Heart right ventricle (tissue), 16 donors: ENCODE data around the gene PPP4R4. TPM values are rescaled to one million over a fixed set of nuclear protein-coding genes. Genes with fewer than 3 reads are reported as not detected.

Source experiments
- ATAC-seq, 8 donors: fragments of 200-7000 bp; cut with Tn5 transposase; one replicate each; pipeline ENCODE4 v1.9.1; 2020; ENCODE audit warnings: mild to moderate bottlenecking in 8 of 8, moderate library complexity in 8 of 8, moderate number of reproducible peaks in 1 of 8
- DNase-seq, 2 donors: peaks; one replicate each; pipeline ENCODE4 v3.0.0-alpha.2; 2020
- H3K27ac ChIP-seq, 10 donors: fragments of 200-600 bp; sonication (generic) in 2 of 10; one replicate each; pipeline versions ENCODE4 v1.5.0 to v1.8.0; 2020 to 2022; ENCODE audit warnings: mild to moderate bottlenecking in 3 of 10
- H3K27me3 ChIP-seq, 7 donors: fragments of 200-600 bp; one replicate each; pipeline ENCODE4 v1.8.0; 2021 to 2022; ENCODE audit warnings: mild to moderate bottlenecking in 2 of 7
- H3K36me3 ChIP-seq, 9 donors: fragments of 200-600 bp; sonication (generic) in 1 of 9; one replicate each; pipeline versions ENCODE4 v1.5.0 to v1.8.0; 2020 to 2022; ENCODE audit warnings: mild to moderate bottlenecking in 2 of 9
- H3K4me1 ChIP-seq, 9 donors: fragments of 200-600 bp; sonication (generic) in 1 of 9; one replicate each; pipeline versions ENCODE4 v1.5.0 to v1.8.0; 2020 to 2022; ENCODE audit warnings: mild to moderate bottlenecking in 4 of 9
- H3K4me3 ChIP-seq, 10 donors: fragments of 200-600 bp; sonication (generic) in 2 of 10; one replicate each; pipeline versions ENCODE4 v1.5.0 to v1.8.0; 2020 to 2022; ENCODE audit warnings: mild to moderate bottlenecking in 7 of 10, moderate library complexity in 2 of 10
- H3K9me3 ChIP-seq, 11 donors: fragments of 200-600 bp in 10 of 11; sonication (generic) in 2 of 11; one replicate each; pipeline versions ENCODE4 v1.5.0 to v1.8.0; 2013 to 2022; ENCODE audit warnings: mild to moderate bottlenecking in 2 of 11, control low read depth in 1 of 11, moderate library complexity in 1 of 11
- WGBS, 2 donors: extraction: QIAGEN DNeasy Blood & Tissue Kit; methylation state at CpG; one replicate each; pipeline ENCODE4 v1.1.7; 2013; ENCODE audit warnings: inconsistent platforms in 1 of 2; 5-methylcytosine and 5-hydroxymethylcytosine counted together
- intact Hi-C, 10 donors: fragments of 100-400 bp; cut with DNase I; formaldehyde crosslinking; loops; one replicate each; pipeline versions ENCODE4 v1.11.1 to v1.14.2; 2022
- polyA plus RNA-seq, 2 donors: library from polyadenylated mRNA; stranded (reverse); fragments of 200-250 nt; gene quantifications; one replicate each; pipeline ENCODE4 v1.2.3, GENCODE V29; 2013
- total RNA-seq, 10 donors: library from RNA; stranded (reverse); fragmentation: NEBNext Ultra II Directional in 3 of 10; extraction: Animal tissue kit (Norgen Biotek cat#: 25700) in 3 of 10; gene quantifications; one replicate each; pipeline versions ENCODE4 v1.2.1 to v1.2.4, GENCODE V29; 2021 to 2023
- TF ChIP-seq, protein P1 (sequence below), 9 donors: fragments of 200-600 bp; sonication (generic) in 2 of 9; IDR thresholded peaks; one replicate each; pipeline versions ENCODE4 v1.5.0 to v1.8.0; 2021 to 2022; ENCODE audit warnings: antibody characterized with exemption in 9 of 9, mild to moderate bottlenecking in 5 of 9, moderate library complexity in 1 of 9
- donor health status: Arrhythmogenic right ventricular cardiomyopathy.
- donor health status: ischemic (EF 13 %, LVEDD 7.1; RV severe dilation, severe dysfunction).
- donor health status: healthy with polysubstance abuse.
- donor health status: DM: no; HTN: yes; CAD: no.
- donor health status: DM: no; HTN: no; CAD: no.
- donor health status: ischemic (EF 25% LVEDD 6.9; RV normal size, moderate dysfunction).
- donor health status: ischemic (EF 25% LVEDD 5.7; RV mildly dilated, moderate dysfunction).
- donor health status: healthy.
- donor health status: DM: yes; HTN: yes; CAD: no.
- donor health status: Ischemic cardiomyopathy.
- donor health status: ischemic (EF 35%, LVEDD 5.7; RV mildly dilated, moderate dysfunction).
- donor health status: nonischemic (EF 11% LVEDD 7.7; RV severe dilation, severe dysfunction).
- donor health status: DM: yes; HTN: yes; CAD: no.
- donor health status: PGD.
- donor health status: ischemic (EF 29% LVEDD 5.4; RV normal size, mild dysfunction).
- donor health status: nonischemic (EF 23%, LVEDD 6.1; RV moderate dilation, normal function).

Gene PPP4R4
- total and polyA plus RNA-seq, 12 donors: 0.13 to 0.94 (median 0.31) TPM; not detected in 5

DNA sequence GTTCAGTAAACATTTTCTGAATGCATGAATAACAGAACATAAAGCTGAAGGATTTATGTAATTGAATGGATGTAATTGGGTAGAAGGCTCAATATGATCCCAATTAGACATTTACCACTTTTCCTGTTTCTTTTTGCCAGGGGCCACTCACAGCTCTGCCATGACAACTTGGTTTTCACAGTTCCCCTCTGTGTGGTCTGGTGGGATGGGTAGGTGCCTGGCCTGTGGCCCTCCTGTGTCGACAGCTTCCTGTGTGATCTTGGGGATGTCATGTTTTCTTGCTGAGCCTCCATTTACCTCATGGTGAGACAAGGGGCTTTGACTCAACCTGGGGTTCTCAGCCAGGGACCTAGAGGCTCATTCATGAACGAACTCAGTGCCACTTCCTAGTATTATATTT, 131.5 kb downstream of the PPP4R4 start:
- Histone ChIP-seq H3K27ac (no peak overlapping the region), H3K36me3 (no peaks in the 10 kb centered on the region), H3K9me3 (peaks cover 0 to 32% (median 11%) of the 10 kb centered on the region in 11 donors), H3K4me3 (no peak overlapping the region), H3K4me1 (no peaks in the 10 kb centered on the region), H3K27me3 (peaks cover 0 to 3% (median 0%) of the 10 kb centered on the region in 7 donors)
- WGBS, 2 donors: 57 to 61% methylated on average over 2 of the region's 2 CpGs
- no peak for ATAC-seq
- DNase-seq: no peak
- TF ChIP-seq, protein P1, sequence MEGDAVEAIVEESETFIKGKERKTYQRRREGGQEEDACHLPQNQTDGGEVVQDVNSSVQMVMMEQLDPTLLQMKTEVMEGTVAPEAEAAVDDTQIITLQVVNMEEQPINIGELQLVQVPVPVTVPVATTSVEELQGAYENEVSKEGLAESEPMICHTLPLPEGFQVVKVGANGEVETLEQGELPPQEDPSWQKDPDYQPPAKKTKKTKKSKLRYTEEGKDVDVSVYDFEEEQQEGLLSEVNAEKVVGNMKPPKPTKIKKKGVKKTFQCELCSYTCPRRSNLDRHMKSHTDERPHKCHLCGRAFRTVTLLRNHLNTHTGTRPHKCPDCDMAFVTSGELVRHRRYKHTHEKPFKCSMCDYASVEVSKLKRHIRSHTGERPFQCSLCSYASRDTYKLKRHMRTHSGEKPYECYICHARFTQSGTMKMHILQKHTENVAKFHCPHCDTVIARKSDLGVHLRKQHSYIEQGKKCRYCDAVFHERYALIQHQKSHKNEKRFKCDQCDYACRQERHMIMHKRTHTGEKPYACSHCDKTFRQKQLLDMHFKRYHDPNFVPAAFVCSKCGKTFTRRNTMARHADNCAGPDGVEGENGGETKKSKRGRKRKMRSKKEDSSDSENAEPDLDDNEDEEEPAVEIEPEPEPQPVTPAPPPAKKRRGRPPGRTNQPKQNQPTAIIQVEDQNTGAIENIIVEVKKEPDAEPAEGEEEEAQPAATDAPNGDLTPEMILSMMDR (IDR thresholded peaks at IDR 0.05): no peak
- intact Hi-C loops: no loop called here

DNA sequence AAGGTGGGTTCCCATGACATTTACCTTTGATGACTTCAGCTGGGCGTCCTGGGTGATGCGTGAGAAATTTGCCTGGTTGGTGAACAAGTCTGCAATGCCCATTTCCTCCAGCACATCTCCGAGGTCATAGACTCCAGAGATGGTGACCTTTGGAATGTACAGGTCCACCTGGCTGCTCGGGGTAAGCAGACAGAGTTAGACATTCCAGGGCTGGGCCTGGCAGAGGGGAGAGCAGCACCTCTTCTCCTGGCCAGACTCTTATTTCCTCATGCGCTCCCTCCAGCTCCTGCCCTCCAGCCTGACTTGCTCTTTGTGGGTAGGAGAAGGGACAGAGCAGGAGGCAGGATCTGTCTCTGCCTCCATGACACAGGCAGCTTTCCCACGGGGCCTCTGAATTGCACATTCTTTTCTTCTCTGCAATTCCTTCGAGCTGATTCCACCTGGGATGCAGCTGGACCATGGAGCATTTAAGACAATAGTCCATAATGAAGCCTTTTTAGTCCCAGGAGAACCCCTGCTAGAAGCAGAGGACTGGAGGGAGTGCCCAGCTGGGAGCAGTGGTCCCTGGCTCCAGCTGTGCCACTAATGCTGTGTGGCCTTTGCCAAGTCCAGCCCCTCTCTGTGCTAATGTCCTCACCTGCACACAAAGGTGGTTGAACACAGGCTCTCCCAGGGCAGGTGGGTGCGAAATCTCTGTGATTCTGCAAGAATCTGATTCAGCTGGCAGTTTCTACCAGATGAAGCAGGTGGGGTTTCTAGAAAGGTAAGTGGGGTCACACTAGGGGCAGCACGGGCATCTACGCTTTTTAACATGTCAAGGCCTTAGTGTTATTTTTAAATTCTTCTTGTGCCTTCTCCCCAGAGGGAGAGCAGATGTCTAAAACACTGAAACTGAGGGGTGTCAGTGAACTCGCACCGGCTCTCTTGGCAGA, 132.2 kb downstream of the PPP4R4 start:
- H3K4me1 ChIP-seq: no peaks in the 10 kb centered on the region

DNA sequence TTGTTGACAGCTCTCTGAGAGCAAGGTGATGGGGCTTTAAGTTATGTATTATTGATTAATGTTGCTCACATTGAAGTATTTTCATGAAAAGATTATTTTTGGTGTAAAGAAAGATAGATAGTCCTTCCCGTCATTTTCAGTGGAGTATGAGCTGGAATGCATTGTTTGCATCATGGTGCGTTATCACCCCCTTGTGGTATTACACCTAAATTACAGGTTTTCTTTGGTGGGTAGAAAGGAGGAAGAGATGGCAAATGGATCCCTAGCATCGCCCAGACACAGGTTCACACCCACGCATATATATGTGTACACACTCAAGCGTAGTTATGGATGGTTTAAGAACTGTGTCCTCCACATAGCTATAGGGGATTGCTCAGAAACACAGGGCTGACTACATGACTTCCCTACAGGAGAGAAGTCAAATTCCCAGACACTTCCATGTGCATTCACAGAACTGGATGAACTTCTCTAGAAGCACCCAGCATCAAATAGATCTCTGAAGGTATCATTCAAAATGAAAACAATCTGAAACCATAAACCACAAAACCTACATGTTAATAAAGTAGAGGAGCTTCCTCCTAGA, 133.4 kb downstream of the PPP4R4 start:
- intact Hi-C loops: no loop called here
- TF ChIP-seq, protein P1 (IDR thresholded peaks at IDR 0.05): peak in 1 of 9 donors; percentile 9
- no peak for DNase-seq
- Histone ChIP-seq H3K9me3 (peaks cover 0 to 23% (median 10%) of the 10 kb centered on the region in 11 donors), H3K36me3 (no peaks in the 10 kb centered on the region), H3K27ac (no peak overlapping the region), H3K4me1 (no peaks in the 10 kb centered on the region), H3K4me3 (no peak overlapping the region), H3K27me3 (peaks cover 0 to 3% (median 0%) of the 10 kb centered on the region in 7 donors)
- WGBS, 2 donors: 33 to 48% methylated on average over 5 of the region's 5 CpGs
- ATAC-seq: no peak

More for the DNA sequence above, 132.2 kb downstream of the PPP4R4 start:
- 71 to 75% methylated on average over 12 of the region's 12 CpGs for WGBS, 2 donors
- Histone ChIP-seq H3K9me3 (peaks cover 0 to 32% (median 11%) of the 10 kb centered on the region in 11 donors), H3K27ac (no peak overlapping the region), H3K4me3 (no peak overlapping the region), H3K27me3 (peaks cover 0 to 3% (median 0%) of the 10 kb centered on the region in 7 donors), H3K36me3 (no peaks in the 10 kb centered on the region)
- intact Hi-C loops: no loop called here
- ATAC-seq: no peak
- TF ChIP-seq, protein P1 (IDR thresholded peaks at IDR 0.05): no peak
- no peak for DNase-seq

DNA sequence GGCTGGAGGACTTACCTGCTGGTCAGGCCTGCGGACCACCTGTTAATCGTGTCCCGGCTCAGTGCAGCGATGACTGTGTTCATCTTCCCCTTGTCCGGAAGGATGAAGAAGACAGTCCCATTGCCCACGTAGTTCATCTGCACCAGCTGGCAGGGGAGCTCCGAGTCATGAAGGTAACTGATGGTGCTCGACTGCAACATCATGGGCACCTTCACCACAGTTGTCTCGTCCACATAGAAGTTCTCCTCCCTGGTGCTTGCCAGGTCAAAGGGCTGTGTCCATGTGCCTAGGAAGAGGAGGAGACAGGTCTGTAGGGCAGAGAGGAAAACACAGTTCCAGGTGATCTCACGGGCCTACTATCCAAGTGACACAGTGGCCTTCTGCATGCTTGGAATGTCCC, 135.6 kb downstream of the PPP4R4 start:
- DNase-seq: no peak
- TF ChIP-seq, protein P1 (IDR thresholded peaks at IDR 0.05): no peak
- H3K4me1 ChIP-seq: no peaks in the 10 kb centered on the region
- H3K36me3 ChIP-seq: no peaks in the 10 kb centered on the region
- WGBS, 2 donors: 80 to 85% methylated on average over 10 of the region's 10 CpGs
- peaks cover 0 to 3% (median 0%) of the 10 kb centered on the region in 7 donors for H3K27me3 ChIP-seq
- no peak for ATAC-seq
- no peak overlapping the region for H3K4me3 ChIP-seq
- peaks cover 0 to 20% (median 10%) of the 10 kb centered on the region in 11 donors for H3K9me3 ChIP-seq
- intact Hi-C loops: no loop called here
- H3K27ac ChIP-seq: no peak overlapping the region
